ENCODE measurements around the gene CCR5.
A peak's percentile ranks its signal among the peaks of the same experiment; 100 is the strongest.

Gene CCR5

DNA sequence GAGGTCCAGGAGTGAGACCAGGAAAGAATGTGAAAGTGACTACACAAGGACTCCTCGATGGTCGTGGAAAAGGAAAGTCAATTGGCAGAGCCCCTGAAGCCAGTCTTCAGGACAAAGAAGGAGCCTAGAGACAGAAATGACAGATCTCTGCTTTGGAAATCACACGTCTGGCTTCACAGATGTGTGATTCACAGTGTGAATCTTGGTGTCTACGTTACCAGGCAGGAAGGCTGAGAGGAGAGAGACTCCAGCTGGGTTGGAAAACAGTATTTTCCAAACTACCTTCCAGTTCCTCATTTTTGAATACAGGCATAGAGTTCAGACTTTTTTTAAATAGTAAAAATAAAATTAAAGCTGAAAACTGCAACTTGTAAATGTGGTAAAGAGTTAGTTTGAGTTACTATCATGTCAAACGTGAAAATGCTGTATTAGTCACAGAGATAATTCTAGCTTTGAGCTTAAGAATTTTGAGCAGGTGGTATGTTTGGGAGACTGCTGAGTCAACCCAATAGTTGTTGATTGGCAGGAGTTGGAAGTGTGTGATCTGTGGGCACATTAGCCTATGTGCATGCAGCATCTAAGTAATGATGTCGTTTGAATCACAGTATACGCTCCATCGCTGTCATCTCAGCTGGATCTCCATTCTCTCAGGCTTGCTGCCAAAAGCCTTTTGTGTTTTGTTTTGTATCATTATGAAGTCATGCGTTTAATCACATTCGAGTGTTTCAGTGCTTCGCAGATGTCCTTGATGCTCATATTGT lies 10.8 kb upstream of the CCR5 start:
- DNase-seq (ENCODE audit: low read depth): no peak

DNA sequence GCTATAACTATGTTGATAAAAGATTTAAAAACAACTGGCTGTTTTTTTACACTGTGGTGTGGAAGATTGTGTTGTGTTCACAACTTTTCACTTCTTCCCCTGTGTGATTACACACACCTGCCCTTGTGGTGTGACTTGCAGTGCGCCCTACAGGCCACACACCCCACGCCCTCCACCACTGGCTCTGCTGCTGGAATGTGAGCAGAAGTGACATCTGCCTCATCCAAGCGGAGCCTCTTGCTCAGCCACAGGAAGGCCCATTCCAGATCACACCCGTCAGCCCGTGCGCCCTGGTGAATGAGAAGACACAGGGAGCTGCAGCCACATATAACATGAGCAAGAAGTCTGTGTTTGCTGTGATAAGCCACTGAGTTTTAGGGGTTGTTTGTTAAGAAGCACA lies 9.8 kb upstream of the CCR5 start:
- DNase-seq (ENCODE audit: low read depth): no peak

DNA sequence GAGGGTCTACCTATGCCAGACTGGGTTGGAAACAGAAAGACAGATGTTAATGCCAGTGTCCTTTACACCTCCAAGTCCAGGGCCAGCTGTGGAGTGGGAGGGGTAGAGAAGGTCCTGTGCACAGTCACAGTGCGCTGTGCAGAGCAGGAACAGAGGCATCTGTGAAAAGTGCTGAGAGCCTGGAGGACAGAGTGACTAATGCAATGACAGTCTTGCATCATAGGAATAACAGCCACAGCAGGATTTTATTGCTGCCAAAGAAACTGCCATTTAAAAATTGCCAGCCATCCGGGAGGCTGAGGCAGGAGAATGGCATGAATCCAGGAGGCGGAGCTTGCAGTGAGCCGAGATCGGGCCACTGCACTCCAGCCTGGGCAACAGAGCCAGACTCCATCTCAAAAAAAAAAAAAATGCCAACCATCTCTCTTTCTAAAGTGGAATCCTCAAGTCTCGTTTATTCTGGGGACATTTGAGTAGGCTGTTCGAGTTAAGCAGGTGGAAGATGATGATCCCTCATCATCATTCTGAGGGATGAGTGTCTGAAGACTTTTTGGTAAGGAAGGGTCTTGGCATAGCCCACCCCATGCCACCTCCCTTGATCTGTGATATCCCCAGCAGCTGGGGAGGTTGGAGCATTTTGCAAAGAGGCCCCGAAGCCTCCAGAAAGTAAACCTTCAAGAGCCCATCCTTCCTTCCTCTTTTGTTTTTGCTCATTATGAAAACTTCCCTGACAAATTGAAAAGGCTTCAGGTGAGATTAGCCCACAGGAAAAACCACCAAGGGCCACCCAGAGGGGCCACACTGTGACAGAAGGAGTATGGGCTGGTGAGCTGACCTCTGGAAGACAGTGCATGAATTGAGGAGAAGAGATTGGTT lies 9.1 kb upstream of the CCR5 start:
- no peak for DNase-seq (ENCODE audit: low read depth)

DNA sequence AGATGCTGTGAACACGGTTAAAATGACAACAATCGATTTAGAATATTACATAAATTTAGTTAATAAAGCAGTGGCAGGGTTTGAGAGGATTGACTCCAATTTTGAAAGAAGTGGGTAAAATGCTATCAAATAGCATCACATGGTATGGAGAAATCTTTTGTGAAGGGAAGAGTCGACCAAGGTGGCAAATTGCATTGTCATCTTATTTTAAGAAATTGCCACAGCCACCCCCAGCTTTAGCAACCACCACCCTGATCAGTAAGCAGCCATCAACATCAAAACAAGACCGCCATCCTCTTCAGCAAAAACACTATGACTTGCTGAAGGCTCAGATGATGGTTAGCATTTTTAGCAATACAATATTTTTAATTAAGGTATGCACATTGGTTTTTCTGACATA lies 5.7 kb upstream of the CCR5 start:
- no peak for DNase-seq (ENCODE audit: low read depth)

DNA sequence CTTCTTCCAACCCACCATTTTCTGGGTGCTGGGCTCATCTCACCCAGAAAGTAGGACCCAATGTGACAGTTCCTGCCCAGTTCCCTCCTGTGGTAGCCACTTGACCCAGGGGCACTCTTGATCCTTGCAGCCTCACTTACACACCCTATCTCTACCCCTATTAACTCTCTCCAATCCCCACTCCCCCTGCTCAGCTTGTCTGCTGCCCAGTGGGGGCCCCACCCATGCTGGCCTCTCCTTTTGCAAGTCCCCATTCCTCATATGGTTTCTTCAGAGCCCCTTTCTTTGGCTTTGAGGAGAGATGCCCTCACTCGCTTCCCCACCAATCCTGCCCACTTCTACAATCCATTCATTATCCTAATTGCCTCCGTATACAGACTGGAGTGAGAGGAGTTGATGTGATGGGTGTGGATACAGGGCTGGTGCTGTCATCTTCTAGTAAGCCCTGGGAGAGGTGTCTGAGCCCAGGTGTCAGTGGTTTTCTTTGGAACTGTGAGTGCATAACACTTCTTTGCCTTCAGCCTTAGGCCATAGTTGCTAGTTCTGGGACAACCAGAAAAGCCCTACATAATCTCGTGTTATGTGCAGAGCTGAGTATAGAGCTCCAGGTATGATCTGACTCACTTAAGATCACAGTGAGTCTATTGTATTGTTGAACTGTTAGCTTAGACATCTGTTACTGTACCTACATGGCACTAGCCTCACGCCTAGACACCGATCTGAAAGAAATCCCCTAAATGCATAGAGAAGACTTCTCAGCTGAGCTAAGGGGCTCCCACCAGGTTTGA lies 4.8 kb upstream of the CCR5 start:
- DNase-seq (ENCODE audit: low read depth): no peak

DNA sequence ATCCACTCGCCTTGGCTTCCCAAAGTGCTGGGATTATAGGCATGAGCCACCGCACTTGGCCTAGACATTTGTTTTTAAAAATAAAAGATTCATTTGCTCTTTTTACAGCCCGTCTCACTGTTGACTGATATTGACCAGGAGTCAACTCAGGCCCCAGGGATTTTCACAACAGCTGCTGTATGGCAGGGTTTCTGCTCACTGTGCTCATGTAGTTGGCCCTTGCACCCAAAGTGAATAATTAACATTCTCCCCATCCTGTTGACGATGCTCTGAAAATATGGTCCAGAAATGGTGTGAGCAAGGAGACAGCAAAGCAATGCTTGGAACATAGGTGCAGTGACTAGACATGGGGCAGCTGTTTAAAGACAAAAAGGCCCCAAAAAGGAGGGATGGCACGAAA lies 2.9 kb upstream of the CCR5 start:
- no peak for DNase-seq (ENCODE audit: low read depth)

DNA sequence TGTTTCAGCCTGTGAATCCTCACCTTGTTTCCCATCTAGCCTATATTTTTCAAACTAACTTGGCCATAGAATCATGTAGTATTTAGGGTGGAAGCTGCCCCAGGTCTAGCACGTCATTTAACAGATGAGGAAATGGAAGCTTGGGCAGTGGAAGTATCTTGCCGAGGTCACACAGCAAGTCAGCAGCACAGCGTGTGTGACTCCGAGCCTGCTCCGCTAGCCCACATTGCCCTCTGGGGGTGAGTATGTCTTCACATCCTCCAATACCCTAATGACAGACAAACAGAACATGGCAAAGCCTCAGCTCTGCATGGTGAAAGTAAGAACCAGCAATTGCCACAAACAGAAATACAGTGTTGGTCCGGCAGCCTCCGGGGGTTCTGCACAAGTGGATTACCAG lies 2.2 kb upstream of the CCR5 start:
- peak; percentile 45 for DNase-seq (ENCODE audit: low read depth)

DNA sequence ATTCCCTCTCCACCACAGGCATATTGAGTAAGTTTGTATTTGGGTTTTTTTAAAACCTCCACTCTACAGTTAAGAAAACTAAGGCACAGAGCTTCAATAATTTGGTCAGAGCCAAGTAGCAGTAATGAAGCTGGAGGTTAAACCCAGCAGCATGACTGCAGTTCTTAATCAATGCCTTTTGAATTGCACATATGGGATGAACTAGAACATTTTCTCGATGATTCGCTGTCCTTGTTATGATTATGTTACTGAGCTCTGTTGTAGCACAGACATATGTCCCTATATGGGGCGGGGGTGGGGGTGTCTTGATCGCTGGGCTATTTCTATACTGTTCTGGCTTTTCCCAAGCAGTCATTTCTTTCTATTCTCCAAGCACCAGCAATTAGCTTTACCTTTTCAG lies 1.6 kb upstream of the CCR5 start:
- DNase-seq (ENCODE audit: low read depth): no peak

DNA sequence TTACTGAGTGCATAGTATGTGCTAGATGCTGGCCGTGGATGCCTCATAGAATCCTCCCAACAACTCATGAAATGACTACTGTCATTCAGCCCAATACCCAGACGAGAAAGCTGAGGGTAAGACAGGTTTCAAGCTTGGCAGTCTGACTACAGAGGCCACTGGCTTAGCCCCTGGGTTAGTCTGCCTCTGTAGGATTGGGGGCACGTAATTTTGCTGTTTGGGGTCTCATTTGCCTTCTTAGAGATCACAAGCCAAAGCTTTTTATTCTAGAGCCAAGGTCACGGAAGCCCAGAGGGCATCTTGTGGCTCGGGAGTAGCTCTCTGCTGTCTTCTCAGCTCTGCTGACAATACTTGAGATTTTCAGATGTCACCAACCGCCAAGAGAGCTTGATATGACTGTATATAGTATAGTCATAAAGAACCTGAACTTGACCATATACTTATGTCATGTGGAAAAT lies 1.0 kb upstream of the CCR5 start:
- no peak for DNase-seq (ENCODE audit: low read depth)

DNA sequence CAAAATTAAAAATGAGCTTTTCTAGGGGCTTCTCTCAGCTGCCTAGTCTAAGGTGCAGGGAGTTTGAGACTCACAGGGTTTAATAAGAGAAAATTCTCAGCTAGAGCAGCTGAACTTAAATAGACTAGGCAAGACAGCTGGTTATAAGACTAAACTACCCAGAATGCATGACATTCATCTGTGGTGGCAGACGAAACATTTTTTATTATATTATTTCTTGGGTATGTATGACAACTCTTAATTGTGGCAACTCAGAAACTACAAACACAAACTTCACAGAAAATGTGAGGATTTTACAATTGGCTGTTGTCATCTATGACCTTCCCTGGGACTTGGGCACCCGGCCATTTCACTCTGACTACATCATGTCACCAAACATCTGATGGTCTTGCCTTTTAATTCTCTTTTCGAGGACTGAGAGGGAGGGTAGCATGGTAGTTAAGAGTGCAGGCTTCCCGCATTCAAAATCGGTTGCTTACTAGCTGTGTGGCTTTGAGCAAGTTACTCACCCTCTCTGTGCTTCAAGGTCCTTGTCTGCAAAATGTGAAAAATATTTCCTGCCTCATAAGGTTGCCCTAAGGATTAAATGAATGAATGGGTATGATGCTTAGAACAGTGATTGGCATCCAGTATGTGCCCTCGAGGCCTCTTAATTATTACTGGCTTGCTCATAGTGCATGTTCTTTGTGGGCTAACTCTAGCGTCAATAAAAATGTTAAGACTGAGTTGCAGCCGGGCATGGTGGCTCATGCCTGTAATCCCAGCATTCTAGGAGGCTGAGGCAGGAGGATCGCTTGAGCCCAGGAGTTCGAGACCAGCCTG lies 984 bp downstream of the CCR5 start:
- no peak for DNase-seq (ENCODE audit: low read depth)

DNA sequence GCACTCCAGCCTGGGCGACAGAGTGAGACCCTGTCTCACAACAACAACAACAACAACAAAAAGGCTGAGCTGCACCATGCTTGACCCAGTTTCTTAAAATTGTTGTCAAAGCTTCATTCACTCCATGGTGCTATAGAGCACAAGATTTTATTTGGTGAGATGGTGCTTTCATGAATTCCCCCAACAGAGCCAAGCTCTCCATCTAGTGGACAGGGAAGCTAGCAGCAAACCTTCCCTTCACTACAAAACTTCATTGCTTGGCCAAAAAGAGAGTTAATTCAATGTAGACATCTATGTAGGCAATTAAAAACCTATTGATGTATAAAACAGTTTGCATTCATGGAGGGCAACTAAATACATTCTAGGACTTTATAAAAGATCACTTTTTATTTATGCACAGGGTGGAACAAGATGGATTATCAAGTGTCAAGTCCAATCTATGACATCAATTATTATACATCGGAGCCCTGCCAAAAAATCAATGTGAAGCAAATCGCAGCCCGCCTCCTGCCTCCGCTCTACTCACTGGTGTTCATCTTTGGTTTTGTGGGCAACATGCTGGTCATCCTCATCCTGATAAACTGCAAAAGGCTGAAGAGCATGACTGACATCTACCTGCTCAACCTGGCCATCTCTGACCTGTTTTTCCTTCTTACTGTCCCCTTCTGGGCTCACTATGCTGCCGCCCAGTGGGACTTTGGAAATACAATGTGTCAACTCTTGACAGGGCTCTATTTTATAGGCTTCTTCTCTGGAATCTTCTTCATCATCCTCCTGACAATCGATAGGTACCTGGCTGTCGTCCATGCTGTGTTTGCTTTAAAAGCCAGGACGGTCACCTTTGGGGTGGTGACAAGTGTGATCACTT lies 2.0 kb downstream of the CCR5 start:
- no peak for DNase-seq (ENCODE audit: low read depth)

DNA sequence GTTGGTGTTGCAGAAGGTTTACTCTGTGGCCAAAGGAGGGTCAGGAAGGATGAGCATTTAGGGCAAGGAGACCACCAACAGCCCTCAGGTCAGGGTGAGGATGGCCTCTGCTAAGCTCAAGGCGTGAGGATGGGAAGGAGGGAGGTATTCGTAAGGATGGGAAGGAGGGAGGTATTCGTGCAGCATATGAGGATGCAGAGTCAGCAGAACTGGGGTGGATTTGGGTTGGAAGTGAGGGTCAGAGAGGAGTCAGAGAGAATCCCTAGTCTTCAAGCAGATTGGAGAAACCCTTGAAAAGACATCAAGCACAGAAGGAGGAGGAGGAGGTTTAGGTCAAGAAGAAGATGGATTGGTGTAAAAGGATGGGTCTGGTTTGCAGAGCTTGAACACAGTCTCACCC lies 4.0 kb downstream of the CCR5 start:
- no peak for DNase-seq (ENCODE audit: low read depth)

DNA sequence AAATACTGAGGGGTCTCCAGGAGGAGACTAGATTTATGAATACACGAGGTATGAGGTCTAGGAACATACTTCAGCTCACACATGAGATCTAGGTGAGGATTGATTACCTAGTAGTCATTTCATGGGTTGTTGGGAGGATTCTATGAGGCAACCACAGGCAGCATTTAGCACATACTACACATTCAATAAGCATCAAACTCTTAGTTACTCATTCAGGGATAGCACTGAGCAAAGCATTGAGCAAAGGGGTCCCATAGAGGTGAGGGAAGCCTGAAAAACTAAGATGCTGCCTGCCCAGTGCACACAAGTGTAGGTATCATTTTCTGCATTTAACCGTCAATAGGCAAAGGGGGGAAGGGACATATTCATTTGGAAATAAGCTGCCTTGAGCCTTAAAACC lies 4.5 kb downstream of the CCR5 start:
- no peak for DNase-seq (ENCODE audit: low read depth)

DNA sequence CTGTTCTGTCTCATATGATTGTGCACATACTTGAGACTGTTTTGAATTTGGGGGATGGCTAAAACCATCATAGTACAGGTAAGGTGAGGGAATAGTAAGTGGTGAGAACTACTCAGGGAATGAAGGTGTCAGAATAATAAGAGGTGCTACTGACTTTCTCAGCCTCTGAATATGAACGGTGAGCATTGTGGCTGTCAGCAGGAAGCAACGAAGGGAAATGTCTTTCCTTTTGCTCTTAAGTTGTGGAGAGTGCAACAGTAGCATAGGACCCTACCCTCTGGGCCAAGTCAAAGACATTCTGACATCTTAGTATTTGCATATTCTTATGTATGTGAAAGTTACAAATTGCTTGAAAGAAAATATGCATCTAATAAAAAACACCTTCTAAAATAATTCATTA lies 5.1 kb downstream of the CCR5 start:
- DNase-seq (ENCODE audit: low read depth): no peak

DNA sequence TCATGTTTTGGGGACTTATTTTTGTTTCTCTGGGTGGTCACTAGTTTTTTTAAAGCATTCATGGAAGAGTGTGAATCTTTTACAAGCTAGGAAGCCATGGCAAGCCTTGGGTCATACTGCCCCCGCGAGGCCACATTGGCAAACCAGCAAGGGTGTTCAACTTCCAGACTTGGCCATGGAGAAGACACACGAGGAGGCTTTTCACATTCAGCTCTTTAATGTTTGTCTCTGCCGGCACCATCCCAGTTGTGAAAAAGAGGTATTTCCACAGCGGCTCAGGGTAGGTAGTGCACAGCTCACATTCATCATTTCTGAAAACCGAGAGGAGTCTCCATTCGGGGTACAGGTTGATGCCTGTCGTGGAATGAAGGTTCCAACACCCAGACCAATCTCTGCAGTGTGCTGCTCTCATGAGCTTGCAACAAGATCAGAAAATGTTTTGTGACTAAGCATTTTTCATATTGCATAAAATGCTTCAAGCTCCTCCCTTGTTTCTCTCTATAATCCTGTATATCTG lies 7.7 kb downstream of the CCR5 start:
- DNase-seq (ENCODE audit: low read depth): peak; percentile 46

DNA sequence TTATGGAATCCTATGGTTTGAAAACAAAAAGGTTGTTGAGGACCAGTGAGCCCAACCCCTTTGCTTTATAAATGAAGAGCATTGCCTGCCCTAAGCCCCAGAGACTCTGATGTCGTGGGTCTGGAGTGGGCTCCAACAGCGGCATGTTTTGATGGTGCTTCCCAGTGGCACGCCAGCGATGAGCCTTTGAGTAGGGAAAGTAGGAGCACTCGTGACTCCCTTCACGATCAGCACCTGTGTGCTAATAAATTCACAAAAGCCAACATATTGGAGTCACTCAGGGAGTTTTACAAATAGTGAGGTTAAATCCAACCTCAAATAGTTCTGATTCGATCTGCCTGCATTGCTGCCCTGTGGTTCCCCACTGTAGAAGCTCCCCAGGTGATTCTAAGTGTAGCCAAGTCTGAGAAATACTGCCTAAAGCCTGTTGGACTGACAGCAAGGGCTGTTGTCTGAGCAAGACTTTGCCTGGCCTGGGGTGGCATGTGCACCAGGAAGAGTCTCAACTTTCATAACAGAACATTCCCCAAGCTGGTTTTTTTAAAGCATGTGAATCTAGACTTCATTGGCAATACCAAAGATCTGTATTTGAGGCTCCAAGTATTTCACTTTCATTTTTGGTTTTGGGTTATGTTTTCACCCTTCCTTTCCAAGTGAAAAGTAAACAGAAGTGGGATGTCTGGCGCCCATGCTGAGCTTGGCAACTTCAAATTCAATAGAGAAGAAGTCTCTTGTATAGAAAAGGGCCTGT lies 9.9 kb downstream of the CCR5 start:
- DNase-seq (ENCODE audit: low read depth): no peak

DNA sequence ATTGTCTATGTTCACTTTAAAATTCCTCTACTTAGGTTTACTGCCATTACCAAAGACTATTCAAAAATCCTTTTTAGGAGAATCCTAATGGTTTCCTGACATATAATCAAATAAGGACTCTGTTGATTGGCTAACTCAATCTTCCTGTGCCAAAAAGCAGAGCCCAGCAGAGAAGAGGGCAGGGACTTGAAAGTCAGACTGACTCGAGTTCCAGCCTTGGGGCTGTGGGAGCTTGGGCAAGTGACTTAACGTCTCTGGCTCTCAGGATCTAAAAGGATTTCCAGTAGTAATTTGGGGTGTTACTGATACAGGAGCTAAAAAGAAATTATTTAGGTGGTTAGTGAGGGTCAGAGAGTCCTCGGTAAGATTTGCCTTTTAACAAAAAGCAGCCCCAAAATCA lies 10.9 kb downstream of the CCR5 start:
- no peak for DNase-seq (ENCODE audit: low read depth)

DNA sequence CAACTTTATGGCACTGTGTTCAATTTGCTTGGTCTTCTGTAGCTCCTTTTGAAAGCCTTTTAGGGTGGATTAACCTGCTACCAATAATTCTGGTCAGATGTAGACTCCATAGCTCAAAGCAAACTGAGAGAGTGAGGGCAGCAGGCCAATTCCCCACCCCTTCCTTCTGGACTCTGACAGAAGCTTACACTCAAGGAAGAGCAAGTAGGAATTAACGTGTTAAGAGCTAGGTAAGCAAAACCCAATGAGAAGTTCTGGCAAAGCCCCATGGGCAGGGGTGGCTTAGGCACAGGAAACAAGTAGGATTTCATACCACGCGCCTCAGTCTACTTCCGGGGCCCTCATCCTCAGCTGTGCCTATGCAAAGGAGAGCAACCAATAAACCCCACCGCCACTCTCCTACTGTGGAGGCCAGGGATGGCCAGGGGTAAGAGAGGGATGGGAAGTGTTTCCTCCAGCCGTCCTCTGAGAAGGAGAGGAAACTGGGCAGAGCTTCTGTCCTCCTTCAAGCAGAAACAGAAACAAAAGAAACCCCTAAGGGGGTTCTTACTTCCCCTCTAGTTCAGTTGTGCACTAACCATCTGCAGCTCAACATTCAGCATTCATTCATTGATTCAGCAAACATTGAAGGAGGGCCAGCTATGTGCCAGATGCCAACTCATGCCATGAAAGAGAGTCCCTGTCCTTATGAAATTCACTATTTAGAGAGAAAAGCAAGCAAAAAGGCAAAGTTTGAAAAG lies 12.6 kb downstream of the CCR5 start:
- no peak for DNase-seq (ENCODE audit: low read depth)

DNA sequence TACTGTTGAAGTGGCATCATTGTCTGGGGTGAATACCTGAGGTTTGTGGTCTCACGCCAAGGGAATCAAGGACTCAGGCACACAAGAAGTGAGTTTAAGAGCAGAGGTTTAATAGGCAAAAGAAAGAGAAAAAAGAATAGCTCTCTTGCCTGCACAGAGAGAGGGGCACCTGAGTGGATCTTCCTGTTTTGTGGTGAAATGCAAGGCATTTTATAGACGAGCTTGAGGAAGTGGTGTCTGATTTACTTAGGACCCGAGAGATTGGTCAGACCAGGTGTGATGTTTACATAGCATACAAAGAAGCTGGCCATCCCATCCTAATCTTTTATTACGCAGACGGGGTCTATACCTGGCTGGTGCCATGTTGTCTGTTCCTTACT lies 13.2 kb downstream of the CCR5 start:
- no peak for DNase-seq (ENCODE audit: low read depth)
